H9 (cell line): ENCODE measurements around the gene PDK2. TPM values are rescaled to one million over a fixed set of nuclear protein-coding genes. Genes with fewer than 3 reads are reported as not detected.

Experiments used
- DNase-seq: peaks from one replicate; pipeline ENCODE4 v3.0.0-alpha.2; 2017
- H2AFZ ChIP-seq: one replicate; pipeline ENCODE4 v1.6.1; 2013; ENCODE audit warnings: mild to moderate bottlenecking, low read length, control low read depth, moderate library complexity
- H2AK5ac ChIP-seq: 2 replicates; pipeline ENCODE4 v1.6.1; 2013; ENCODE audit warnings: low read length, control low read depth, mixed read lengths; ENCODE audit not compliant: insufficient read length
- H2BK120ac ChIP-seq: one replicate; pipeline ENCODE4 v1.6.1; 2013; ENCODE audit warnings: low read depth, mild to moderate bottlenecking, low read length, control low read depth, inconsistent platforms; ENCODE audit not compliant: poor library complexity, severe bottlenecking
- H2BK12ac ChIP-seq: 2 replicates; pipeline ENCODE4 v1.6.1; 2013; ENCODE audit warnings: low read length, control low read depth, mixed read lengths, low read depth; ENCODE audit not compliant: insufficient read length
- H2BK15ac ChIP-seq: 2 replicates; pipeline ENCODE4 v1.6.1; 2013; ENCODE audit warnings: low read depth, low read length, control low read depth
- H2BK20ac ChIP-seq: one replicate; pipeline ENCODE4 v1.6.1; 2013; ENCODE audit warnings: low read depth, mild to moderate bottlenecking, low read length, control low read depth, inconsistent platforms; ENCODE audit not compliant: poor library complexity, severe bottlenecking
- H2BK5ac ChIP-seq: 2 replicates; pipeline ENCODE4 v1.6.1; 2013; ENCODE audit warnings: low read length, control low read depth, mixed read lengths; ENCODE audit not compliant: insufficient read length
- H3K14ac ChIP-seq: 2 replicates; pipeline ENCODE4 v1.6.1; 2013; ENCODE audit warnings: low read length, control low read depth; ENCODE audit not compliant: insufficient read depth
- H3K18ac ChIP-seq: 2 replicates; pipeline ENCODE4 v1.6.1; 2013; ENCODE audit warnings: low read depth, mild to moderate bottlenecking, mixed read lengths, low read length, control low read depth; ENCODE audit not compliant: insufficient read length
- H3K23ac ChIP-seq: 2 replicates; pipeline ENCODE4 v1.6.1; 2013; ENCODE audit warnings: low read length, control low read depth, mixed read lengths, low read depth; ENCODE audit not compliant: insufficient read length
- H3K23me2 ChIP-seq: 2 replicates; pipeline ENCODE4 v1.6.1; 2013; ENCODE audit warnings: low read depth, mild to moderate bottlenecking, mixed read lengths, low read length, control low read depth; ENCODE audit not compliant: insufficient read length, poor library complexity, severe bottlenecking
- H3K27ac ChIP-seq: 2 replicates; pipeline ENCODE4 v1.5.1; 2013; ENCODE audit warnings: low read length, control low read depth, mixed read lengths, low read depth; ENCODE audit not compliant: insufficient read length
- H3K27me3 ChIP-seq: 2 replicates; pipeline ENCODE4 v1.6.1; 2013; ENCODE audit warnings: low read length, control low read depth, inconsistent platforms; ENCODE audit not compliant: insufficient read depth
- H3K4ac ChIP-seq: 2 replicates; pipeline ENCODE4 v1.6.1; 2013; ENCODE audit warnings: low read depth, mild to moderate bottlenecking, control low read depth, inconsistent platforms, low read length, moderate library complexity
- H3K4me1 ChIP-seq: 2 replicates; pipeline ENCODE4 v1.6.1; 2013; ENCODE audit warnings: low read length, control low read depth, inconsistent platforms; ENCODE audit not compliant: insufficient read depth
- H3K4me2 ChIP-seq: 2 replicates; pipeline ENCODE4 v1.6.1; 2013; ENCODE audit warnings: low read length, control low read depth, mixed read lengths; ENCODE audit not compliant: insufficient read length, insufficient read depth
- H3K56ac ChIP-seq: 2 replicates; pipeline ENCODE4 v1.6.1; 2013; ENCODE audit warnings: low read depth, mild to moderate bottlenecking, mixed read lengths, low read length, control low read depth; ENCODE audit not compliant: insufficient read length
- H3K79me1 ChIP-seq: 2 replicates; pipeline ENCODE4 v1.6.1; 2013; ENCODE audit warnings: low read depth, mild to moderate bottlenecking, moderate library complexity, low read length, control low read depth, inconsistent platforms; ENCODE audit not compliant: insufficient read depth, poor library complexity, severe bottlenecking
- H3K79me2 ChIP-seq: 2 replicates; pipeline ENCODE4 v1.6.1; 2013; ENCODE audit warnings: low read length, control low read depth, inconsistent platforms; ENCODE audit not compliant: insufficient read depth
- H3K9ac ChIP-seq: 2 replicates; pipeline ENCODE4 v1.6.1; 2013; ENCODE audit warnings: low read length, control low read depth, mixed read lengths; ENCODE audit not compliant: insufficient read length; ENCODE audit errors: extremely low read depth
- H3K9me3 ChIP-seq: one replicate; pipeline ENCODE4 v1.6.1; 2013; ENCODE audit warnings: low read depth, low read length, inconsistent platforms; ENCODE audit not compliant: control insufficient read depth
- H3T11ph ChIP-seq: one replicate; pipeline ENCODE4 v1.6.1; 2013; ENCODE audit warnings: mild to moderate bottlenecking, low read length, control low read depth, inconsistent platforms
- H4K20me1 ChIP-seq: one replicate; pipeline ENCODE4 v1.6.1; 2013; ENCODE audit not compliant: control insufficient read depth, insufficient read length, insufficient read depth
- H4K5ac ChIP-seq: 2 replicates; pipeline ENCODE4 v1.6.1; 2013; ENCODE audit warnings: low read depth, mild to moderate bottlenecking, mixed read lengths, low read length, control low read depth; ENCODE audit not compliant: insufficient read length
- H4K8ac ChIP-seq: replicated peaks from 2 replicates; pipeline ENCODE4 v1.6.1; 2013; ENCODE audit warnings: low read length, control low read depth, mixed read lengths, low read depth; ENCODE audit not compliant: insufficient read length
- H4K91ac ChIP-seq: 2 replicates; pipeline ENCODE4 v1.6.1; 2013; ENCODE audit warnings: low read depth, mild to moderate bottlenecking, moderate library complexity, mixed read lengths, low read length, control low read depth; ENCODE audit not compliant: insufficient read length
- H3K27ac Mint-ChIP-seq, 3 experiments: 2 replicates in 2 of 3; 3 replicates in 1 of 3; pipeline ENCODE4 v1.8.0; 2020 to 2021; ENCODE audit warnings: mixed read lengths in 3 of 3, mild to moderate bottlenecking in 1 of 3, moderate library complexity in 1 of 3
- H3K27me3 Mint-ChIP-seq: 2 replicates; pipeline ENCODE4 v1.8.0; 2021; ENCODE audit warnings: low read depth, mild to moderate bottlenecking, moderate library complexity, mixed read lengths
- H3K36me3 Mint-ChIP-seq, 3 experiments: 2 replicates in 2 of 3; 3 replicates in 1 of 3; pipeline ENCODE4 v1.8.0; 2020 to 2021; ENCODE audit warnings: low read depth in 3 of 3, mixed read lengths in 3 of 3; ENCODE audit not compliant: insufficient read depth in 1 of 3
- H3K4me1 Mint-ChIP-seq, 2 experiments: 2 replicates each; pipeline ENCODE4 v1.8.0; 2020; ENCODE audit warnings: mixed read lengths in 2 of 2
- H3K4me3 Mint-ChIP-seq, 2 experiments: 2 replicates in 1 of 2; 3 replicates in 1 of 2; pipeline ENCODE4 v1.8.0; 2020 to 2021; ENCODE audit warnings: mild to moderate bottlenecking in 2 of 2, mixed read lengths in 2 of 2, moderate library complexity in 1 of 2
- H3K9me3 Mint-ChIP-seq, 2 experiments: 2 replicates in 1 of 2; 3 replicates in 1 of 2; pipeline ENCODE4 v1.8.0; 2020; ENCODE audit warnings: mild to moderate bottlenecking in 2 of 2, mixed read lengths in 2 of 2, moderate library complexity in 1 of 2
- CTCF ChIP-seq: fragments of 200-600 bp; sonication (generic); conservative IDR thresholded peaks from 3 replicates; pipeline ENCODE4 v1.8.0; 2021; ENCODE audit warnings: antibody characterized with exemption, mild to moderate bottlenecking
- WGBS: extraction: QIAGEN DNeasy Blood & Tissue Kit; methylation state at CpG from one replicate; pipeline ENCODE4 v1.1.7; 2013; ENCODE audit warnings: missing lambda C conversion rate, low lambda C conversion rate, mixed read lengths; ENCODE audit not compliant: insufficient read length; ENCODE audit errors: extremely low coverage; 5-methylcytosine and 5-hydroxymethylcytosine counted together
- total RNA-seq: library from RNA; stranded (reverse); gene quantifications from 2 replicates; pipeline ENCODE4 v1.2.1, GENCODE V29; 2021

Gene PDK2
- total RNA-seq, 1 experiment from 2014 or later, result 19.9 TPM

GRCh38 chr17:50137042-50137441 lies 41.9 kb downstream of the PDK2 start:
- no peak overlapping the region for H2BK12ac ChIP-seq
- WGBS, result no CpG with 5 or more reads among the region's 4 CpGs
- H3K36me3 Mint-ChIP-seq, result peaks cover 18 to 60% (median 53%) of the 10 kb centered on the region in 3 experiments; a peak in 6 of 7 replicates

More at GRCh38 chr17:50137042-50137441, 41.9 kb downstream of the PDK2 start:
- H2AFZ ChIP-seq, result no peak overlapping the region
- H2BK5ac ChIP-seq, result no peak overlapping the region
- H3K9me3 ChIP-seq, result no peaks in the 10 kb centered on the region
- no peak overlapping the region for H4K8ac ChIP-seq
- H3K56ac ChIP-seq, result no peak overlapping the region
- no peak overlapping the region for H3K9ac ChIP-seq
- DNase-seq, result no peak
- no peak overlapping the region for H3K18ac ChIP-seq
- H3K9me3 Mint-ChIP-seq, result no peaks in the 10 kb centered on the region; a peak in 1 of 5 replicates
- no peak overlapping the region for H3K23ac ChIP-seq
- peaks cover 2% of the 10 kb centered on the region for H4K20me1 ChIP-seq
- no peaks in the 10 kb centered on the region for H3K79me2 ChIP-seq
- no peak overlapping the region for H3K4ac ChIP-seq
- H3K23me2 ChIP-seq, result no peaks in the 10 kb centered on the region
- H3K4me2 ChIP-seq, result no peak overlapping the region
- TF ChIP-seq CTCF, result no peak
- no peaks in the 10 kb centered on the region; the same call in 1 of the 2 replicates for H3K4me1 ChIP-seq
- peaks cover 20 to 28% of the 10 kb centered on the region in 2 experiments for H3K4me1 Mint-ChIP-seq
- no peak overlapping the region for H2AK5ac ChIP-seq
- no peak overlapping the region for H3K4me3 Mint-ChIP-seq
- H3T11ph ChIP-seq, result no peak overlapping the region
- no peaks in the 10 kb centered on the region; the same call in 1 of the 2 replicates for H3K27me3 ChIP-seq
- no peak overlapping the region; a peak in 1 of 7 replicates for H3K27ac Mint-ChIP-seq
- H4K91ac ChIP-seq, result no peak overlapping the region
- H4K5ac ChIP-seq, result no peak overlapping the region
- no peak overlapping the region for H2BK20ac ChIP-seq
- H3K79me1 ChIP-seq, result no peaks in the 10 kb centered on the region
- no peak overlapping the region for H3K14ac ChIP-seq
- H2BK15ac ChIP-seq, result no peak overlapping the region
- no peak overlapping the region for H3K27ac ChIP-seq
- no peak overlapping the region for H2BK120ac ChIP-seq
- peaks cover 6% of the 10 kb centered on the region for H3K27me3 Mint-ChIP-seq
